ENCODE measurements around the gene KIF27. TPM values are rescaled to one million over a fixed set of nuclear protein-coding genes. Genes with fewer than 3 reads are reported as not detected.
"Not testable (repeated sequence)": the region's sequence is repeated elsewhere in the genome, so short reads cannot be mapped to it uniquely, and the experiment has no call there.

KIF27 gene
- total RNA-seq, 2 experiments from 2014 or later, result 1.9 to 2.0 TPM

DNA sequence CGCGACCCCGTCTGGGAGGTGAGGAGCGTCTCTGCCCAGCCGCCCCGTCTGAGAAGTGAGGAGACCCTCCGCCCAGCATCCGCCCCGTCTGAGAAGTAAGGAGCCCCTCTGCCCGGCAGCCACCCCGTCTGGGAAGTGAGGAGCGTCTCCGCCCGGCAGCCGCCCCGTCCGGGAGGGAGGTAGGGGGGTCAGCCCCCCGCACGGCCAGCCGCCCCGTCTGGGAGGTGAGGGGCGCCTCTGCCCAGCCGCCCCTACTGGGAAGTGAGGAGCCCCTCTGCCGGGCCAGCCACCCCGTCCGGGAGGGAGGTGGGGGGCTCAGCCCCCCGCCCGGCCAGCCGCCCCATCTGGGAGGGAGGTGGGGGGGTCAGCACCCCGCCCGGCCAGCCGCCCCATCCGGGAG lies 117.3 kb downstream of the KIF27 start:
- H3K27ac Mint-ChIP-seq, H3K4me1 Mint-ChIP-seq, H3K36me3 Mint-ChIP-seq, DNase-seq, H3K27me3 Mint-ChIP-seq, H3K4me3 Mint-ChIP-seq, H3K9me3 Mint-ChIP-seq: not testable (repeated sequence)

DNA sequence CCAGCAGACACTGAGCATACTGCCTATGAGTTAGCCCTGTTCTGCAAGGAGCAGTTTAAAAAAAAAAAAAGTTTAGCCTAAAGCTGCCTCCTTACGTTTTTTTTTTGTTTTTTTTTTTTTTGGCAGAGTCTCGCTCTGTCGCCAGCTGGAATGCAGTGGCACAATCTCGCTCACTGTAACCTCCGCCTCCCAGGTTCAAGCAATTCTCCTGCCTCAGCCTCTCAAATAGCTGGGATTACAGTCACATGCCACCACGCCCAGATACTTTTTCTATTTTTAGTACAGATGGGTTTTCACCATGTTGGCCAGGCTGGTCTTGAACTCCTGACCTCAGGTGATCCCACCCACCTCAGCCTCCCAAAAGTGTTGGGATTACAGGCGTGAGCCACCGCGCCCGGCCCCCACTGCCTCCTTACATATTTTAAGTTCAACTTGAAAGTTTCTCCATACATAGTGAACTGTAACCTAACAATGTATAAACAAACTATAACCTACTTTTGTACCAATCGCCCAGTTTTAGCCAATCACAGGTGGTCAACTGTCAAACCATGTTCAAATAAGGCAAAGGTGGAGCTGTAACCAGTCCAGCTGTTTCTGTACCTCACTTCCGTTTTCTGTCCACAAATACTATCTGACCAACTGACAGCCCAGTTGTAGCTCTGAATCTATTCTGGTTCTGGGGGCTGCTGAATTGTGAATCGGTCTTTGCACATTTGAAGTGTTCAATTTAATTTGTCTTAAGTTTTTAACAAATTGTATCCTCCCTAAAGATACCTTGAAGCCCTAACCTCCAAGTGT lies 120.8 kb downstream of the KIF27 start:
- Mint-ChIP-seq H3K4me1 (no peaks in the 10 kb centered on the region), H3K27me3 (no peaks in the 10 kb centered on the region), H3K36me3 (no peaks in the 10 kb centered on the region), H3K9me3 (no peaks in the 10 kb centered on the region), H3K4me3 (no peak overlapping the region), H3K27ac (no peak overlapping the region)
- no peak for DNase-seq

DNA sequence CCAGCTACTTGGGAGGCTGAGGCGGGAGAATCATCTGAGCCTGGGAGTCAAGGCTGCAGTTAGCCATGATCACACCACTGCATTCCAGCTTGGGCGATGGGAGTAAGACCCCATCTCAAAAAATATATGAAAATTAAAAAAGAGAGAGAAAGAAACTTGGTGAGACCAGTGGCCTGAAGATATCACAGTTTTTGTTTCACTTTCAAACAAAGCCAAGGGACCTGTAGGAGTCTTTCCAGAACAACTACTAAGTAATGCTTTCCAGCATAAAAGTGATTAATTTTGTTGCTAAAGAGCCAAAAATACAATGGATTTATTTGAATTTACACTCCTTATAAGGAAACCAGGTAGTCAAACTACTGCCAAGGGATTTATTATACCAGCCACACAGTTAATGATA lies 127.2 kb downstream of the KIF27 start:
- Mint-ChIP-seq H3K27ac (no peak overlapping the region), H3K27me3 (no peaks in the 10 kb centered on the region), H3K36me3 (no peaks in the 10 kb centered on the region), H3K4me3 (no peak overlapping the region), H3K4me1 (peaks cover 3% of the 10 kb centered on the region), H3K9me3 (no peaks in the 10 kb centered on the region)
- no peak for DNase-seq

DNA sequence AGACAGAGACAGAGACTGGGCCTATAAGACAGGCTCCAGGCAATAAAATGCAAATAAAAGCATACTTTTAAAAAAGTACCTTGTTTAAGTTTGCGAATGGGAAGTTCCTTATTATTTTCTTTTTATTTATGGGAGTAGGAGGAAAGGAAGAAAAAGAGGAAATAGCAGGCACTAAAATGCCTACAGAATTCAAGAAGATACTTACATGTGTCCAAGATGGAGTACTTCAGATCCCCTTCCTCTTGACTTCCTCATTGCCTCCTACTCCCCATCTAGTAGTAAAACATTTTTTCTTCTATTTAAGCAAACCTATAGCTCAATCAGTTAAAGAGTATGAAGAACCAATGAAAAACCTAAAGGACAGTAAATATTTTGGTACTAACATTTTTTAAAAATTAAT lies 128.5 kb downstream of the KIF27 start:
- Mint-ChIP-seq H3K36me3 (no peaks in the 10 kb centered on the region), H3K27ac (no peak overlapping the region), H3K9me3 (no peaks in the 10 kb centered on the region), H3K4me3 (no peak overlapping the region), H3K4me1 (peaks cover 3% of the 10 kb centered on the region), H3K27me3 (no peaks in the 10 kb centered on the region)
- no peak for DNase-seq

Other genes with a start within 250 kb of the KIF27 start
- gene UBQLN1, start 213.5 kb downstream of the KIF27 start, total RNA-seq, result 10 to 100 TPM; 88.9 to 92.9 TPM
- gene GKAP1, start 103.7 kb downstream of the KIF27 start, total RNA-seq, result 1 to 10 TPM; 3.1 to 3.9 TPM
- 100 to 1,000 TPM; 874 to 924 TPM for gene HNRNPK, start 58.8 kb upstream of the KIF27 start, total RNA-seq
- 10 to 100 TPM; 33.4 to 34.4 TPM for gene RMI1, start 59.4 kb upstream of the KIF27 start, total RNA-seq

Data from activated naive CD8-positive, alpha-beta T cell treated with anti-CD3 and anti-CD28 coated beads for 36 hours (primary cell).